Measurements from ENCODE around the gene BCLAF3.
A peak's percentile ranks its signal among the peaks of the same experiment; 100 is the strongest.

Gene BCLAF3

GRCh38 chrX:19990556-19991349 lies at the start of gene BCLAF3:
Gene BCLAF3 (minus strand): TSS chrX:19991061. CDS start chrX:19970264, 20,797 bp downstream.
- DNase-seq (ENCODE audit: low read depth), result peak; percentile 71

GRCh38 chrX:20038966-20039365 lies 48.1 kb upstream of the BCLAF3 start:
- no peak for DNase-seq (ENCODE audit: low read depth)

GRCh38 chrX:20037186-20037585 lies 46.3 kb upstream of the BCLAF3 start:
- no peak for DNase-seq (ENCODE audit: low read depth)

- DNase-seq (ENCODE audit: low read depth), result no peak
These were observed 41.3 kb upstream of the BCLAF3 start for GRCh38 chrX:20032201-20032600.

- no peak for DNase-seq (ENCODE audit: low read depth)
These were observed 38.9 kb upstream of the BCLAF3 start for GRCh38 chrX:20029728-20030127.

GRCh38 chrX:20028588-20028987 lies 37.7 kb upstream of the BCLAF3 start:
- no peak for DNase-seq (ENCODE audit: low read depth)

GRCh38 chrX:20026278-20026677 lies 35.4 kb upstream of the BCLAF3 start:
- DNase-seq (ENCODE audit: low read depth), result peak; percentile 7

- DNase-seq (ENCODE audit: low read depth), result no peak
These were observed 29.0 kb upstream of the BCLAF3 start for GRCh38 chrX:20019672-20020365.

GRCh38 chrX:20016616-20016945 lies 25.7 kb upstream of the BCLAF3 start:
- no peak for DNase-seq (ENCODE audit: low read depth)

GRCh38 chrX:20015945-20016615 lies 25.2 kb upstream of the BCLAF3 start:
- peak; percentile 5 for DNase-seq (ENCODE audit: low read depth)

GRCh38 chrX:20015422-20015821 lies 24.6 kb upstream of the BCLAF3 start:
- DNase-seq (ENCODE audit: low read depth), result no peak

GRCh38 chrX:20011608-20012007 lies 20.7 kb upstream of the BCLAF3 start:
- DNase-seq (ENCODE audit: low read depth), result no peak

GRCh38 chrX:20007962-20008622 lies 17.2 kb upstream of the BCLAF3 start:
- DNase-seq (ENCODE audit: low read depth), result no peak

GRCh38 chrX:20005883-20006282 lies 15.0 kb upstream of the BCLAF3 start:
- no peak for DNase-seq (ENCODE audit: low read depth)

- DNase-seq (ENCODE audit: low read depth), result no peak
These were observed 10.7 kb upstream of the BCLAF3 start for GRCh38 chrX:20001588-20001987.

- no peak for DNase-seq (ENCODE audit: low read depth)
These were observed 473 bp upstream of the BCLAF3 start for GRCh38 chrX:19991350-19991718.

GRCh38 chrX:19990151-19990555 lies 708 bp downstream of the BCLAF3 start:
- peak; percentile 1 for DNase-seq (ENCODE audit: low read depth)

- DNase-seq (ENCODE audit: low read depth), result no peak
These were observed 3.0 kb downstream of the BCLAF3 start for GRCh38 chrX:19987856-19988255.

- DNase-seq (ENCODE audit: low read depth), result no peak
These were observed 4.3 kb downstream of the BCLAF3 start for GRCh38 chrX:19986531-19986930.

GRCh38 chrX:19981947-19982346 lies 8.9 kb downstream of the BCLAF3 start:
- no peak for DNase-seq (ENCODE audit: low read depth)

GRCh38 chrX:19975845-19976244 lies 15.0 kb downstream of the BCLAF3 start:
- DNase-seq (ENCODE audit: low read depth), result no peak

- no peak for DNase-seq (ENCODE audit: low read depth)
These were observed 17.9 kb downstream of the BCLAF3 start for GRCh38 chrX:19972984-19973383.

GRCh38 chrX:19968276-19968675 lies 22.6 kb downstream of the BCLAF3 start:
- no peak for DNase-seq (ENCODE audit: low read depth)
